Activated CD4-positive, alpha-beta T cell treated with anti-CD3 and anti-CD28 coated beads, Interleukin-2, amount 50 U/mL, for 24 hours (primary cell): ENCODE results near the gene CCDC57.

Source experiments
- DNase-seq, 2 donors: peaks; one replicate each; pipeline ENCODE4 v3.0.0-alpha.2; 2020; ENCODE audit warnings: low read depth in 1 of 2, low spot score in 1 of 2

The CCDC57 gene

GRCh38 chr17:82246365-82247181 lies 33.9 kb upstream of the CCDC57 start:
- no peak for DNase-seq

DNA sequence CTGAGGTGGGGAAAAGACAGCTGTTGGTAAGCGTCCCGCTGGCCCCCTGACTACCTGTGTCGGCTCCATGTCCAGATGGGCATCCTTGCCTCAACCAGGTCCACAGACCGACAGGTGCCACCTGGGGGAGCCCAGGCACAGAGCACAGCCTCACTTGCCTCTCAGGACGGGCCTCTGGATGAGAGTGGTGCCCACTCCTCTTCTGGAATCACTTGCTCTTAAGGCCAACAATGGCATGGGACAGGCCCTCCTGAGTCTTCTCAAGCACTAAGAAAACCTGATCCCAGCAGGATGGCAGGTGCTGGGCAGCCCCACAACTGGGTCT lies 33.4 kb upstream of the CCDC57 start:
- DNase-seq, result no peak

DNA sequence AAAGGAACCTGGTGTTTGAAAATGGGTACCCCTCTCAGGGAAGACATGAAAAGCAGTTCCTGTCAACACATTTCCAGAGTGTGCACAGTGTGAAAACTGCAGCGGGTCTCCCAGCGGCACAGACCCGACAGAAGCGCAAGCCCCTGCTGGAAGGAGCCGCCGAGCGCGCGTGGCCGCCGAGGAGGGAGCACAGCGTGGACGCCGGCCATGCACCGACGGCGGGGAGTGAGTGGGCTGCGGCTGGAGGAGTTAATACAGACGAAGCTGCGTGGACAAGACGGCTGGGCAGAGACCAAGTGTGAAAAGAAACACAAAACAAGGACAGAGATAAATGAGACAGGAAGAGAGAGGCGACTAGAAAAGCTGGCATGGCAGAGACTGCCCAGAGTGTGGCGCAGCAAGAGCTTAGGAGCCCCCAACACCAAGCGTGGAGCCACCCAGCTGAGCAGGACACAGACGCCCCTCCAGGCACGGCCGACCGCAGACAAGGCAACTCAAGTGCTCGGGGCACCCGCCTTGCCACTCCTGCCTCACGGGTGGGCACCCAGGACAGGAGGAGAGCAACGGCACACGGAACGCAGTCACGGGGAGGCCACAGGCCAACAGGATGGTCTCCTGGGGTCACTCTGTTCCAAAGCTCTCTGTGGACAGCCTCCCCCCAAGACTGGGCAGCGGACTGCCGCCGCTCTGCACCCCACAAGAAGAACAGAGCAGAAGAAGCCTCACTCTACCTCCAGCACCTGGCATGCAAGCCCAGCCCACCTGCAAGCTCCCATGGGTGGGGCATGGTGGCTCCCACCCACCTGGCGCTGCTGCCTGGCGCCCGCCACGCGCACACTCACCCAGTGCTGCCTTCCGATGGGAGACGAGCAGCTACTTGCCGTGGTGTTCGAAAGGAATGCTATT lies 32.7 kb upstream of the CCDC57 start:
- no peak for DNase-seq

- no peak for DNase-seq
Observed at GRCh38 chr17:82244413-82245133, 31.9 kb upstream of the CCDC57 start.

GRCh38 chr17:82243648-82244412 lies 31.2 kb upstream of the CCDC57 start:
- DNase-seq, result no peak

- no peak for DNase-seq
Observed at GRCh38 chr17:82242977-82243647, 30.5 kb upstream of the CCDC57 start.

- DNase-seq, result no peak
Observed at GRCh38 chr17:82242698-82242976, 30.0 kb upstream of the CCDC57 start.

GRCh38 chr17:82241926-82242697 lies 29.5 kb upstream of the CCDC57 start:
- no peak for DNase-seq

GRCh38 chr17:82241183-82241925 lies 28.7 kb upstream of the CCDC57 start:
- DNase-seq, result no peak

DNA sequence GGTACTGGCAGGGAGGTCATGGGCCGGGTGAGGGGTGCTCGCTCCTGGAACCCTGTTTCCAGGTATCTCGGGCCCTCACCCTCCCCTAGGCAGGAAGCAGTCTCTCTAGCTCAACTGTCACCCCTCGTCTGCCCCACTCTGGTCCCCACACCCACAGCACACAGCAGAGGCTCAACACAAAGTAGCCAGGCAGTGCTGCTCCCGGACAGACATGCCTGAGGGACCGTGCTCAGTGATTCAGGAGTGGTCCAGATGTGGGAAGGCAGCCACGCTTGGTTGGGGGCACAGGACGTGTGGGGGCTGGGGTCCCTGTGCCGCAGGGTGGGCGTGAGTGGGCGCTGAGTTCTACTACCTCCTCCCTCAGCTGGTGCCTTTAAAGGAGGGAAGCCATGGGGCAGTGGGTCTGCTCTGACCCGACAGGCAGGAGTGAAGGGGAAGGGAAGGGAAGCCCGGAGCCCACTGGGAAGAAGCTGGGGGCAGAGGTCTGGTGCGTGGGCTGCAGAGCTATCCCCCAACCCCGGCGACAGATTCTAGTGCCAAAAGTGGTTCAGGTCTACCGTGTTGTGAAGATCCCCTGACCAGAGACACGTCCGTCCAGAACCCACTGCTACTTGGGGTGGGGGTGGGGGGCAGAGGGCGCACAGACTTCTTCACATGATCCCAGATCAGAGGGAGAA lies 28.0 kb upstream of the CCDC57 start:
- DNase-seq, result no peak

GRCh38 chr17:82239926-82240505 lies 27.4 kb upstream of the CCDC57 start:
- DNase-seq, result no peak

GRCh38 chr17:82239401-82239925 lies 26.8 kb upstream of the CCDC57 start:
- no peak for DNase-seq

DNA sequence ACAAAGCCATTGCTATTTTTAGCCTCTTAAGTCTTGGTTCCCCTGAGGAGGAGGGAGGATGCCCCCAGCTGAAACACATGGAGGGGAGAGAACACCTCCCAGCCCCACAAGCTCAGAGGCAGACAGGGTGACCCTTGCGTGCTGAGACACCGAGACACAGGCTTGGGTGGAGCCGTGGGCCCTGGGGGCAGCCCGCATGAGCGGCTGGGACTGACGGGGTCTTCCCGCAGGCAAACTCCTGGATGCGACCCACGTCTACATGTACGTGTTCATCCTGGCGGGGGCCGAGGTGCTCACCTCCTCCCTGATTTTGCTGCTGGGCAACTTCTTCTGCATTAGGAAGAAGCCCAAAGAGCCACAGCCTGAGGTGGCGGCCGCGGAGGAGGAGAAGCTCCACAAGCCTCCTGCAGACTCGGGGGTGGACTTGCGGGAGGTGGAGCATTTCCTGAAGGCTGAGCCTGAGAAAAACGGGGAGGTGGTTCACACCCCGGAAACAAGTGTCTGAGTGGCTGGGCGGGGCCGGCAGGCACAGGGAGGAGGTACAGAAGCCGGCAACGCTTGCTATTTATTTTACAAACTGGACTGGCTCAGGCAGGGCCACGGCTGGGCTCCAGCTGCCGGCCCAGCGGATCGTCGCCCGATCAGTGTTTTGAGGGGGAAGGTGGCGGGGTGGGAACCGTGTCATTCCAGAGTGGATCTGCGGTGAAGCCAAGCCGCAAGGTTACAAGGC lies 26.0 kb upstream of the CCDC57 start:
- DNase-seq, result peak in 1 of 2 donors; percentile 63

DNA sequence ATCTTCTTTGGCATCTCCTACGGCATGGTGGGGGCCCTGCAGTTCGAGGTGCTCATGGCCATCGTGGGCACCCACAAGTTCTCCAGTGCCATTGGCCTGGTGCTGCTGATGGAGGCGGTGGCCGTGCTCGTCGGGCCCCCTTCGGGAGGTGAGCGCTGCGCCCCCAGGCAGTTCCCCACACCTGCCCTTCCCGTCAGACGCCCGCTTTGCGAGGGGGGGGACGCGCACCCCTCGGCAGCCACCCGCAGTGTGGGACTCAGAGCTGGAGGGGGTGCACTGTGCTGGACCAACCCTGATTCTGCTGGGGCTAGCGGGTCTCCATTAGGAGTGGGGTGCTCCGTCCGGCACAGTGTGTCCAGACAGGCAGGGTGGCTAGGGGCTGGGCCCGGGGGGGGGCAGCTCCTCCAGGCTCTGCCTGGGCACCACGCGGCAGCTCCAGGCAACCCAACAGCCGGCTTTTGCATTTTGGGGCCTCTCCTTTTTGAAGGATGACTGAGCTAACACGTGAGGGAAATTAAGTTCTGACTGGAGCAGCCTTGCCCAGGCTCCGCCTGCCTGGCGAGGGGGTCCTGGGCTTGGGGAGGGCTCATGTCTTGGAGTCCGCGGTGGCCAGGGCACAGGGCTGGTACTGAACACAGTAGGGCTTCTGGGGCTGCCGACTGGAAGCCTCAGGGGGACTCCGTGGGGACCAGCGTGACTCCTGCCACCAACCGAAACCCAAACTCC lies 25.3 kb upstream of the CCDC57 start:
- no peak for DNase-seq

DNA sequence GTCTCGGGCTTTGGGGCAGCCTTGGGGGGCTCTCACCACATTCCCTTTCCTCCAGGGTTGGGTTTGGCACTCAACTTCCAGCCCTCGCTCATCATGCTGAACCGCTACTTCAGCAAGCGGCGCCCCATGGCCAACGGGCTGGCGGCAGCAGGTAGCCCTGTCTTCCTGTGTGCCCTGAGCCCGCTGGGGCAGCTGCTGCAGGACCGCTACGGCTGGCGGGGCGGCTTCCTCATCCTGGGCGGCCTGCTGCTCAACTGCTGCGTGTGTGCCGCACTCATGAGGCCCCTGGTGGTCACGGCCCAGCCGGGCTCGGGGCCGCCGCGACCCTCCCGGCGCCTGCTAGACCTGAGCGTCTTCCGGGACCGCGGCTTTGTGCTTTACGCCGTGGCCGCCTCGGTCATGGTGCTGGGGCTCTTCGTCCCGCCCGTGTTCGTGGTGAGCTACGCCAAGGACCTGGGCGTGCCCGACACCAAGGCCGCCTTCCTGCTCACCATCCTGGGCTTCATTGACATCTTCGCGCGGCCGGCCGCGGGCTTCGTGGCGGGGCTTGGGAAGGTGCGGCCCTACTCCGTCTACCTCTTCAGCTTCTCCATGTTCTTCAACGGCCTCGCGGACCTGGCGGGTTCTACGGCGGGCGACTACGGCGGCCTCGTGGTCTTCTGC lies 24.6 kb upstream of the CCDC57 start:
- no peak for DNase-seq
